ENCODE data around the gene CYB561D1.

DNA sequence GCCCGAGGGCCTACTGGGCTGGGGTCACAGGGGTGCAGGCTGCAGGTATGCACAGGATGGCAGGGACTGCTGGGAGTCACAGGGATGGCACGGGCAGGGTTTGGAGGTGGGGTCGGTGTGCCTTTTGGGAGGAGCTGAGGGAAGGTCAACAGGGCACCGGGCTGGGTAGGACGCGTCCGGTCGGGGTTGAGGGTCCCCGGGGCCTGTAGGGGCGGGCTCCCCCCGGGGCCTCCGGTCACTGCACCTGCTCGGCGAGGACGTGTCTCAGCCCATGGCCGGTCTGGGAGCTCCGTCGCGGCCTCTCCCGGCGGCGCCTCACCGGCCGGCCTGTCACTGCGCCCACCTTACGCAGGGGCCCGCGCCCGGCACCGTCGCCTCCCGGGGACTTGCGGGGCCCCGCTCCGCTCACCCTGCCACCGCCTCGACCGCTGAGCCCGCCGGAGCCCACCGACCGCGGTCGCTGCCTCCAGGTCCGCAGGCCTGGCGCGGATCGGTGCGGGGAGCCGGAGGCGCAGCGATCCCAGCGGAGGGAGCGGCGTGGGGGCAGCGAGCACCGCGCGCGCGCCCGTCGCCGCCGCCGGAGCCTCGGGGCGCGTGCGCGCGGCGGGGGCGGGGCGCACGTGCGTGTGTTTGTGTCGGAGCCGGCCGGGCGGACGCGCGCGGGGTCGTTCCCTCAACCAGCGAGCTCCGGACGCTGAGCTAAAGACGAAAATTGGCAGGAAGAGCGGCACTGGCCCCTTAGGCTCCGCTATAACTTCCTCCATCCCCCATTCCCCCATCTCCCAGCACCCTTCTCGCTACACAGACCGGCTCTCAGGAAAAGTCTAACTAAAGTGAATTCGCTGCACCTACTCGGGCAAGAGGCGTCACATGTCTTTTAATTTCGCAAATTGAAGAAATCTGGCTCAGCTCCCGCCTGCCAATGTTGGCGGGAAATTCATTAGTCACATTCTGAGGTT is 15.6 kb downstream of the CYB561D1 start, which contains the start of gene AMIGO1:
- TF ChIP-seq FOXP2 (optimal IDR thresholded peaks at IDR 0.05; ENCODE audit: control extremely low read depth, extremely low read length, insufficient read depth) (no peak), EZH2 (IDR thresholded peaks at IDR 0.05) (no peak)

All from SK-N-MC (cell line).